Upper lobe of left lung (tissue), 6 donors: ENCODE results near the gene SVBP. TPM values are rescaled to one million over a fixed set of nuclear protein-coding genes. Genes with fewer than 3 reads are reported as not detected.
A peak's percentile ranks its signal among the peaks of the same experiment; 100 is the strongest.

Experiments used
- ATAC-seq, 2 donors: fragments of 200-7000 bp; cut with Tn5 transposase; one replicate each; pipeline ENCODE4 v1.9.1; 2022; ENCODE audit warnings: mild to moderate bottlenecking in 2 of 2, moderate library complexity in 2 of 2; ENCODE audit not compliant: low FRiP score in 2 of 2
- DNase-seq, 2 donors: peaks; one replicate each; pipeline ENCODE4 v3.0.0-alpha.2; 2019 to 2020
- H3K27ac ChIP-seq, 4 donors: fragments of 200-600 bp; sonication (generic); one replicate each; pipeline ENCODE4 v1.5.1; 2016 to 2019
- H3K27me3 ChIP-seq, 4 donors: fragments of 200-600 bp; sonication (generic); one replicate each; pipeline ENCODE4 v1.5.1; 2017 to 2019
- H3K36me3 ChIP-seq, 4 donors: fragments of 200-600 bp; sonication (generic); one replicate each; pipeline ENCODE4 v1.5.1; 2016 to 2019
- H3K4me1 ChIP-seq, 4 donors: fragments of 200-600 bp; sonication (generic); one replicate each; pipeline ENCODE4 v1.5.1; 2018 to 2019
- H3K4me3 ChIP-seq, 4 donors: fragments of 200-600 bp; sonication (generic); one replicate each; pipeline ENCODE4 v1.5.1; 2017 to 2019; ENCODE audit warnings: mild to moderate bottlenecking in 2 of 4, moderate library complexity in 1 of 4
- H3K9me3 ChIP-seq, 4 donors: fragments of 200-600 bp; sonication (generic); one replicate each; pipeline ENCODE4 v1.5.1; 2018 to 2019
- EP300 ChIP-seq, 4 donors: sonication (generic); formaldehyde crosslinking; IDR thresholded peaks; one replicate each; pipeline ENCODE4 v1.5.1; 2017; ENCODE audit warnings: antibody characterized with exemption in 4 of 4, control low read depth in 2 of 4
- POLR2A ChIP-seq, 4 donors: fragments of 450-650 bp; IDR thresholded peaks; one replicate each; pipeline ENCODE4 v1.5.1; 2016 to 2017; ENCODE audit warnings: antibody characterized with exemption in 4 of 4, mild to moderate bottlenecking in 2 of 4
- POLR2AphosphoS5 ChIP-seq, 2 donors: sonication (generic); formaldehyde crosslinking; IDR thresholded peaks; one replicate each; pipeline ENCODE4 v1.5.1; 2017; ENCODE audit warnings: antibody characterized with exemption in 2 of 2
- WGBS, 2 donors: methylation state at CpG; one replicate each; pipeline ENCODE4 v1.1.5; 2017 to 2018; 5-methylcytosine and 5-hydroxymethylcytosine counted together
- total RNA-seq, 6 donors: library from RNA; depleted of rRNA in 4 of 6; stranded (reverse); fragments of >200 nt in 4 of 6; gene quantifications; one replicate each; pipeline versions ENCODE4 v1.1.0 to v1.2.1, GENCODE V29; 2016 to 2021
- TF ChIP-seq, protein P1 (sequence below), 6 experiments: fragments of 450-650 bp in 4 of 6; fragments of 200-600 bp in 2 of 6; sonication (generic) in 2 of 6; IDR thresholded peaks; one replicate each; pipeline ENCODE4 v1.5.1; 2016 to 2019; ENCODE audit warnings: antibody characterized with exemption in 6 of 6
- donor health status: DM: no; HTN: no; CAD: no; lungs with moderate emphysema.
- donor health status: DM: no; HTN: yes; CAD: no; lungs with severe emphysema.

The SVBP gene
- total RNA-seq, 6 donors from 2014 or later, result 5.9 to 32.5 (median 15.4) TPM

DNA sequence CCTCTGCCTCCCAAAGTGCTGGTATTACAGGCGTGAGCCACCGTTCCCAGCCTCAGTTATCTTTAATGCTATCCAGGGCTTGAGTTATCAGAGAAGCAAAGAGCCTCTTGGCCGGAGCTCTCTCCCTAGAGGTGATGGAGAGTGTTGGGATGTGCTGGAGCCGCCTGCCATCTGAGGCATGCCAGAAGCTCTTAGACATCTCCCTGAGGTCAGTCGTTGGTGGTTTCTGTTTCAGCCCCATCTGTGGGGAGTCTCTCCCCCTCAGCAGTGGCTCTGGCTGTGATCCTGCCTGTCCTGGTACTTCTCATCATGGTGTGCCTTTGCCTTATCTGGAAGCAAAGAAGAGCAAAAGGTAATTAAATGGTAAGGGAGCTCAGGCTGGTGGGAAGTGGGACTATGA is 17.6 kb upstream of the SVBP start:
- DNase-seq (no peak), ATAC-seq (no peak)
- TF ChIP-seq EP300 (IDR thresholded peaks at IDR 0.05) (no peak), POLR2AphosphoS5 (IDR thresholded peaks at IDR 0.05) (no peak), POLR2A (IDR thresholded peaks at IDR 0.05) (no peak)
- TF ChIP-seq, protein P1, sequence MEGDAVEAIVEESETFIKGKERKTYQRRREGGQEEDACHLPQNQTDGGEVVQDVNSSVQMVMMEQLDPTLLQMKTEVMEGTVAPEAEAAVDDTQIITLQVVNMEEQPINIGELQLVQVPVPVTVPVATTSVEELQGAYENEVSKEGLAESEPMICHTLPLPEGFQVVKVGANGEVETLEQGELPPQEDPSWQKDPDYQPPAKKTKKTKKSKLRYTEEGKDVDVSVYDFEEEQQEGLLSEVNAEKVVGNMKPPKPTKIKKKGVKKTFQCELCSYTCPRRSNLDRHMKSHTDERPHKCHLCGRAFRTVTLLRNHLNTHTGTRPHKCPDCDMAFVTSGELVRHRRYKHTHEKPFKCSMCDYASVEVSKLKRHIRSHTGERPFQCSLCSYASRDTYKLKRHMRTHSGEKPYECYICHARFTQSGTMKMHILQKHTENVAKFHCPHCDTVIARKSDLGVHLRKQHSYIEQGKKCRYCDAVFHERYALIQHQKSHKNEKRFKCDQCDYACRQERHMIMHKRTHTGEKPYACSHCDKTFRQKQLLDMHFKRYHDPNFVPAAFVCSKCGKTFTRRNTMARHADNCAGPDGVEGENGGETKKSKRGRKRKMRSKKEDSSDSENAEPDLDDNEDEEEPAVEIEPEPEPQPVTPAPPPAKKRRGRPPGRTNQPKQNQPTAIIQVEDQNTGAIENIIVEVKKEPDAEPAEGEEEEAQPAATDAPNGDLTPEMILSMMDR (IDR thresholded peaks at IDR 0.05), result no peak
- H3K4me1 ChIP-seq, result no peaks in the 10 kb centered on the region
- H3K27me3 ChIP-seq, result no peaks in the 10 kb centered on the region
- no peak overlapping the region for H3K27ac ChIP-seq
- 89 to 93% methylated on average over 5 of the region's 5 CpGs for WGBS, 2 donors
- peaks cover 0 to 14% (median 4%) of the 10 kb centered on the region in 4 donors for H3K36me3 ChIP-seq
- no peak overlapping the region for H3K4me3 ChIP-seq
- H3K9me3 ChIP-seq, result no peaks in the 10 kb centered on the region

DNA sequence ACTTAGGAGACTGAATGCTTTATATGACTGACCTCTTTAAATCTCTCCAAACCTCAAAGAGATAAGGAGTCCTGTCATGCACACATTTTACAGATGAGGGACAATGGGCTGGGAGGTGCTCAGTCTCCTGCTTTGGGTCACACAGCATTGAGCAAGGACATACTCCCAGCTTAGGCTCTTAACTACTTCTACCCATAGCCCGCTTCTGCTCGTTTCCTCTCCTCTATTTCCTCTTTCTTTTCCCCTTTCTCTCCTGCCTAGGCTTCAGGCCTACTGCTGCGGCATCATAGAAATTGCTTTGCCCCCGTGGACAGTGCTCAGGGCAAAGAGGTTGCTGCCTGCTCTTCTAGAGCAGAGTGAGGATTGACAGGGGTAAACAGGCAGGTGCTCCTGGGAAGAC is 16.8 kb upstream of the SVBP start:
- ATAC-seq (peak in 1 of 2 donors; percentile 26), DNase-seq (no peak)
- WGBS, 2 donors, result 78 to 82% methylated on average over 4 of the region's 4 CpGs
- Histone ChIP-seq H3K27ac (no peak overlapping the region), H3K9me3 (no peaks in the 10 kb centered on the region), H3K36me3 (peaks cover 0 to 15% (median 6%) of the 10 kb centered on the region in 4 donors), H3K4me1 (no peaks in the 10 kb centered on the region), H3K27me3 (no peaks in the 10 kb centered on the region), H3K4me3 (no peak overlapping the region)
- TF ChIP-seq, protein P1 (IDR thresholded peaks at IDR 0.05), result no peak
- TF ChIP-seq POLR2AphosphoS5 (IDR thresholded peaks at IDR 0.05) (no peak), POLR2A (IDR thresholded peaks at IDR 0.05) (no peak), EP300 (IDR thresholded peaks at IDR 0.05) (no peak)

DNA sequence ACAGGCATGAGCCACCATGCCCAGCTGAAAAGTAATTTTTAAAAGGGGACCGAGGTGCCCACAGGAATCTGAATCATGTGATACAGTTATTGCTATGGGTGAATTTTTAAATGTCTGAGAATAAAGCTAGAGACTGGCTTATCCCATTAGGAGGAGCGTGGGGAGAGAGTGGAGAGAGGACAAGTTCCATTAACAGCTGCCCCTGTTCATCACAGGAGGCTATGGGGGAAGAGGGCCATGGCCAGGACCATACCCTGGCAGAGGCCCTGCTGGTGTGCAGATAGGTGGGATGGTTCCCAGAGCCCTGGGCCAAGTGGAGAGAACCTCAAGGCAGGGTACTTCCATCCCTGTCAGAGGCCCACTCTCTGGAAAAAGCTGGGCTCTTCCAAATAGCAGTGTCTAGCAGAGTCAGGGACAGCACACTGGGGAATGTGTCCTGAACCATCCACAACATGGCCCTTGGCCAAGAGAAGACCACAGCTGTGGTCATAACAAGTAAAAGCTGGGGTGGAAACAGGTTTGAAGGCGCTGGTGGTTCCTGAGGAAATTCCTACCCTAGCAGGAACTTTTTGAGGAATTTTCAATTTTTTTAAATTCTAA is 15.5 kb upstream of the SVBP start:
- no peak overlapping the region for H3K27ac ChIP-seq
- H3K4me1 ChIP-seq, result no peaks in the 10 kb centered on the region
- ATAC-seq (no peak), DNase-seq (no peak)
- no peaks in the 10 kb centered on the region for H3K27me3 ChIP-seq
- peaks cover 0 to 15% (median 8%) of the 10 kb centered on the region in 4 donors for H3K36me3 ChIP-seq
- H3K9me3 ChIP-seq, result no peaks in the 10 kb centered on the region
- H3K4me3 ChIP-seq, result no peak overlapping the region
- WGBS, 2 donors, result 90 to 95% methylated on average over 3 of the region's 3 CpGs
- TF ChIP-seq POLR2AphosphoS5 (IDR thresholded peaks at IDR 0.05), result no peak
- TF ChIP-seq POLR2A (IDR thresholded peaks at IDR 0.05), result no peak
- no peak for TF ChIP-seq EP300 (IDR thresholded peaks at IDR 0.05)
- TF ChIP-seq, protein P1 (IDR thresholded peaks at IDR 0.05), result no peak

DNA sequence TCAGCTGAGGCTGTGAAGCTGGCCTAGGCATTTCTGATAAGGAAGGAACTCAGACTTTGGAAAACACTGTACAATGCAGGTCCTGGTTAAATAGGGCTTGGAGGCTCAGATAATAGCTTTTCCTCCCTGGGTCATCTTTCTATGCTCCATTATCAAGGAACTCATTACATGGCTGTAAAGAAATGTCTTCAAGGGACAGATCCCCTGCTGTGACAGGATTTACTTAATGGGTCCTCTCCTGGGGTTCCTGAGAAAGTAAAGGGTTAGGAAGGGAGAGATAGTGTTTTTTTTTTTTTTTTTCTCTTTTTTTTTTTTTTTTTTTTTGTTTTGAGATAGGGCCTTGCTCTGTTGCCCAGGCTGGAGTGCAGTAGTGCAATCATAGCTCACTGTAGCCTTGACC is 14.1 kb upstream of the SVBP start:
- Histone ChIP-seq H3K4me3 (no peak overlapping the region), H3K9me3 (no peaks in the 10 kb centered on the region), H3K36me3 (peaks cover 0 to 15% (median 8%) of the 10 kb centered on the region in 4 donors), H3K4me1 (no peaks in the 10 kb centered on the region), H3K27ac (no peak overlapping the region), H3K27me3 (no peaks in the 10 kb centered on the region)
- no peak for ATAC-seq
- TF ChIP-seq, protein P1 (IDR thresholded peaks at IDR 0.05), result no peak
- DNase-seq, result no peak

DNA sequence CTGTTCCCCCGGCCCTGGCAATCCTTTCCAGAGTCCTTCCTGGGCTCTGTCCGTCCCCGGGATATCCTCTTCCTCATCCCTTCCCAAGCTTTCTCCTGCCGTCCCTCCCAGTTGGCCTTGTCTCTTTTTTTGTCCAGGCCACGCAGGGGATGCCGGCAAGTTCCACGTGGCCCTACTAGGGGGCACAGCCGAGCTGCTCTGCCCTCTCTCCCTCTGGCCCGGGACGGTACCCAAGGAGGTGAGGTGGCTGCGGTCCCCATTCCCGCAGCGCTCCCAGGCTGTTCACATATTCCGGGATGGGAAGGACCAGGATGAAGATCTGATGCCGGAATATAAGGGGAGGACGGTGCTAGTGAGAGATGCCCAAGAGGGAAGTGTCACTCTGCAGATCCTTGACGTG is 13.4 kb upstream of the SVBP start:
- Histone ChIP-seq H3K36me3 (peaks cover 0 to 15% (median 8%) of the 10 kb centered on the region in 4 donors), H3K9me3 (no peaks in the 10 kb centered on the region), H3K27me3 (no peaks in the 10 kb centered on the region), H3K27ac (no peak overlapping the region), H3K4me3 (no peak overlapping the region), H3K4me1 (no peaks in the 10 kb centered on the region)
- TF ChIP-seq, protein P1 (IDR thresholded peaks at IDR 0.05), result no peak
- TF ChIP-seq POLR2AphosphoS5 (IDR thresholded peaks at IDR 0.05), result no peak
- no peak for TF ChIP-seq EP300 (IDR thresholded peaks at IDR 0.05)
- TF ChIP-seq POLR2A (IDR thresholded peaks at IDR 0.05), result no peak
- 88 to 95% methylated on average over 16 to 17 of the region's 17 CpGs for whole genome bisulfite sequencing, 2 donors
- DNase-seq, result peak in 1 of 2 donors; percentile 24
- no peak for ATAC-seq
